ENCODE data around the gene APP.

- TF ChIP-seq FOXP4 (CRISPR knock-in tag; IDR thresholded peaks at IDR 0.05) (no peak), CTCF (IDR thresholded peaks at IDR 0.05) (no peak), AFF4 (CRISPR knock-in tag; IDR thresholded peaks at IDR 0.05; ENCODE audit: borderline replicate concordance) (no peak), FOXK1 (CRISPR knock-in tag; IDR thresholded peaks at IDR 0.05) (no peak), HMGA2 (CRISPR knock-in tag; IDR thresholded peaks at IDR 0.05) (no peak), ZBTB43 (CRISPR knock-in tag; IDR thresholded peaks at IDR 0.05) (no peak)
Measured at GRCh38 chr21:25964015-25964414, 206.6 kb downstream of the APP start.
